HG03342 (cell line): ENCODE results near the gene MTTP.

ENCODE experiments used
- ATAC-seq: cut with Tn5 transposase; IDR thresholded peaks from one replicate; pipeline ENCODE4 v1.9.1; 2021; ENCODE audit warnings: mild to moderate bottlenecking, moderate library complexity; ENCODE audit not compliant: unreplicated experiment

The MTTP gene

GRCh38 chr4:99591757-99592156, 17.1 kb downstream of the MTTP start:
- ATAC-seq, result no peak

- peak; percentile 79 for ATAC-seq
Measured at GRCh38 chr4:99593781-99594641, 19.4 kb downstream of the MTTP start.

- ATAC-seq, result no peak
Measured at GRCh38 chr4:99594818-99595217, 20.2 kb downstream of the MTTP start.

- ATAC-seq, result no peak
Measured at GRCh38 chr4:99606716-99607115, 32.1 kb downstream of the MTTP start.

GRCh38 chr4:99608417-99608816, 33.8 kb downstream of the MTTP start:
- ATAC-seq, result no peak

- ATAC-seq, result no peak
Measured at GRCh38 chr4:99610605-99611175, 36.1 kb downstream of the MTTP start.

GRCh38 chr4:99612281-99612680, 37.7 kb downstream of the MTTP start:
- no peak for ATAC-seq

- ATAC-seq, result no peak
Measured at GRCh38 chr4:99612704-99613103, 38.1 kb downstream of the MTTP start.

GRCh38 chr4:99614491-99614890, 39.9 kb downstream of the MTTP start:
- no peak for ATAC-seq

GRCh38 chr4:99615170-99615820, 40.7 kb downstream of the MTTP start:
- no peak for ATAC-seq

- ATAC-seq, result no peak
Measured at GRCh38 chr4:99617374-99617773, 42.8 kb downstream of the MTTP start.

GRCh38 chr4:99622341-99622740, 47.7 kb downstream of the MTTP start:
- no peak for ATAC-seq

GRCh38 chr4:99624141-99624719, 49.6 kb downstream of the MTTP start:
- no peak for ATAC-seq

GRCh38 chr4:99625369-99625768, 50.7 kb downstream of the MTTP start:
- peak; percentile 70 for ATAC-seq

GRCh38 chr4:99628040-99628439, 53.4 kb downstream of the MTTP start:
- ATAC-seq, result no peak

GRCh38 chr4:99629962-99630554, 55.4 kb downstream of the MTTP start:
- ATAC-seq, result no peak

- no peak for ATAC-seq
Measured at GRCh38 chr4:99630857-99631360, 56.3 kb downstream of the MTTP start.

GRCh38 chr4:99633772-99634171, 59.1 kb downstream of the MTTP start:
- no peak for ATAC-seq

GRCh38 chr4:99634742-99635360, 60.2 kb downstream of the MTTP start:
- no peak for ATAC-seq

GRCh38 chr4:99635601-99636000, 61.0 kb downstream of the MTTP start:
- ATAC-seq, result no peak

GRCh38 chr4:99636422-99636821, 61.8 kb downstream of the MTTP start:
- no peak for ATAC-seq
